Loucy (cell line): Measurements from ENCODE around the gene CPNE2.

Source experiments
- CTCF ChIP-seq: fragments of 200-600 bp; sonication (generic); conservative IDR thresholded peaks from 2 replicates; pipeline ENCODE4 v1.5.1; 2014; ENCODE audit warnings: mild to moderate bottlenecking, antibody characterized with exemption, low read length
- EZH2phosphoT487 ChIP-seq: fragments of 200-600 bp; IDR thresholded peaks from 2 replicates; pipeline ENCODE4 v1.6.1; 2018; ENCODE audit warnings: antibody characterized with exemption, mild to moderate bottlenecking, moderate library complexity, borderline replicate concordance

GRCh38 chr16:57111420-57111819, 19.0 kb downstream of the CPNE2 start:
- no peak for TF ChIP-seq CTCF
- TF ChIP-seq EZH2phosphoT487, result no peak
